ENCODE data around the gene ACAP3.

GRCh38 chr1:1278620-1279019, 29.1 kb downstream of the ACAP3 start:
- TF ChIP-seq RAD21 (IDR thresholded peaks at IDR 0.05; ENCODE audit: insufficient read depth, low read depth, low read length): no peak
- TF ChIP-seq NKRF (conservative IDR thresholded peaks at IDR 0.05): no peak
- TF ChIP-seq ZNF274 (IDR thresholded peaks at IDR 0.05; ENCODE audit: insufficient read depth, insufficient read length): no peak
- no peak for TF ChIP-seq SP1 (IDR thresholded peaks at IDR 0.05; ENCODE audit: low read depth, low read length)
- no peak for TF ChIP-seq JUND (IDR thresholded peaks at IDR 0.05; ENCODE audit: low read depth, low read length)
- no peak for TF ChIP-seq SKIL (IDR thresholded peaks at IDR 0.05; ENCODE audit: low read depth, poor library complexity, severe bottlenecking)
- no peak for TF ChIP-seq CREM (IDR thresholded peaks at IDR 0.05; ENCODE audit: low read depth)
- no peak for TF ChIP-seq CTCF (IDR thresholded peaks at IDR 0.05 in 2 of 3, conservative IDR thresholded peaks at IDR 0.05 in 1 of 3; ENCODE audit: control insufficient read depth in 2 of 3, extremely low read depth in 1 of 3, insufficient read depth in 1 of 3, low read depth in 3 of 3, low read length in 3 of 3)
